NCI-H2081 (cell line): ENCODE data around the gene PDSS2.
A peak's percentile ranks its signal among the peaks of the same experiment; 100 is the strongest.
"Not testable (repeated sequence)": the region's sequence is repeated elsewhere in the genome, so short reads cannot be mapped to it uniquely, and the experiment has no call there.

Experiments
- DNase-seq, 2 experiments: peaks; one replicate each; lab custom pipeline; 2025; lab: John Stamatoyannopoulos, UW

The PDSS2 gene

DNA sequence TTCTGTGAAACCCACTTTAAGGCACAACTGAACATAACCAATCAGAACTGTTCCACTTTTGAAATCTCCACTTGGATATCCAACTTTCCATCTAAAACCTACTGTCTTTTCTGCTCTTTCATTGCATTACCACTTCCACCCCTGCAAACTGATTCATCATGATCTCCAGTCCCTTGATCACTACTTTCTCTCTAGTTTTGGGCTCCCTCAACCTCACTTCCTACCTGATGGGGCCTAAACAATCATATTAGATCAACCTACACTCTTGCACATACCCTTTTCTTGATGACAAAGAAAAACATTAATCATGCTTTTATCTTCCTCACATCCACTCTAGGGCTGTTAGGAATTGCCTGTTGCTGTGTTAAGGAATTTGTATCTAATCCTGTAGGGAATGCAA is 137.6 kb downstream of the PDSS2 start:
- no peak for DNase-seq

DNA sequence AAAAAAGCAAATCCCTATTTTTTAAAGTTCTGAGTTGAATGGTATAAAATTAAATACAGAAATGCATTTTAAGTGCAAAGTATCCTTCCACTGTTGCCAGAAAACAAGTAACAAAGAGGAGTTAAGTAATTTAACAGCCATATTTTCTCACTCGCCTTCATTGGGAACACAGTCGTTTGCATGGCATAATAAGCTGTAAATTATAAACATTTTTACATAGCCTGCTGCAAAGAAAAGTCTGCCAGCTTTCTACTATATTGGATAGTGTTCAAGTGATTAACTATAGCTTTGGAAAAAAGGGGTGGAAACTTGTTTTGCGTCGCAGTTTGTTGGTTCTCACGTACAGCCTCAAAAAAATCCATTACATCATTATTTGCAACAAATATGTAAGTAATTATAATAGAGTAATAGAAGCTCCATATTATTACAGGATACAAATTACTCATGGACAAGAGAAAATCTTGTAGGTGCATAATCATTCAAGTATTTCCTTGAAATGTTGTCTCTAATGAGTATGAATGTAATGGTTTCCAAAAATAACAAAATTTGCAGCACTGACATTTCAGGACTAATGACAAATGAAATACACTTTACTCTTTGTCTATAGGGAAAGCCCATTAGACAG is 139.3 kb downstream of the PDSS2 start:
- no peak for DNase-seq

DNA sequence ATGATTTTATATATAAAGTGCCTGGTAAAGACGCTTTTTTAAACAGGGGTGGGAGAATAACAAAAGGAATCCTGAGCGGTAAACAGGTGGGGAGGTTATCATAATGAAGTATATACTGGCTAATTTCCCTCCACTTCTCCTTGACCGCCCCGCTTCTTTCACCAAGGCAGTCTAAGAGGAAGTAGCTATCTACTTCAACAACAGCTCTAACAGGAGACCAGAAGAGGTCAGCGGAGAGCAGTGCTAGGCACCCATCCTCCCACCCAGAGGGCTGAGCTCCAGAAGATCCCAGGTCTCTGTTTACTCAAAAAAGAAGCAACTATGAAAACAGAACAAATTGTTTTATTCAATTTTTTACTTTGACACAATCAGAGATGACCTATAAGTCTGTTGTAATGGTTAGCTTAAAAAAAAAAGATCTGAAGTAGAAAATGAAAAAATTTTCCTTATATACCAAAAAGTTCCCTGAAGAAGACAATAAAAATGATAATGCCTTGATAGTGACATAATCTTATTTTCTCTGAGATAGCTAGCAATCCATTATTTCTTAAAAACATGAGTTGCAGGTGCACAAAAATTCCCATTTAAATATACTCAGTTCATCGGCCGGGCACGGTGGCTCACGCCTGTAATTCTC is 141.1 kb downstream of the PDSS2 start:
- DNase-seq: peak; percentile 1 to 33

GRCh38 chr6:107315114-107315513 is 144.2 kb downstream of the PDSS2 start:
- no peak for DNase-seq

DNA sequence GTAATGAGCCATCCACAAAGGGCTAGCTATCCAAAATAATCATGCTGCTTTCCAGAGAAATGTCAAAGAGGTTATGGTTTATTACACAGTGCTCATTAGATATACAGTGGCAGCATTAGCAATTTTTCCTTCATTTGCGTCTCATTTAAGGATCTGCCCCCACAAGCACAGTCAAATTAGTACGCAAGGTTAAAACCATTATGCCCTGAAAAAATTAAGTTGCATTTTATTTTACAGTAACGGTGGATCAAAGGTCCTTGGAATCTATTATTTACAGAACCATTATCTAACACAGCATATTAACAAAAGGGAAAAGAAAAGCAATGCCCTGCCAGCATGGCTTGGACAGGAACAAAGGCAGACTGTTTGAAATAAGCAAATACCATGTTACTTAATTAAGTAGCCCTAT is 144.8 kb downstream of the PDSS2 start:
- DNase-seq: peak; percentile 25 to 72

GRCh38 chr6:107313776-107314175 is 145.6 kb downstream of the PDSS2 start:
- DNase-seq: no peak

DNA sequence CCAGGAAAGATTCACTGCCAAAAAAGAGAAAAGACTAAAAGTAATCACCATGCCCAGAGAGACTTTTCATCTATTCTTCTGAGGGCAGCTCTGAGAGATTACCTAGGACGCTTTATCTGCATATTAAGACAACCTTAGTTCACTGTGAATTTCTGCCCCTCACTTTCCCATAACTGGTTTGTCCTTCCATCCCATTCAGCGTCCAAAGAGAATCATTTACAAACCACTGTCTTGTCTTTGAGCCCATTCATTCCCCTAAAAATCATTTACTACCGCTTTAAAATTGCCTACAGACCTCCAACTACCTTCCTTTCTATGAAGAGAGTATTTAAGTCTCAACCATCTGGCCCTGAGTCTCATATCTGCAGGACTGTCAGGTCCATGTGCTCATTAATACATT is 149.0 kb downstream of the PDSS2 start:
- DNase-seq: no peak

- no peak for DNase-seq
Measured at GRCh38 chr6:107308677-107309076, 150.7 kb downstream of the PDSS2 start.

DNA sequence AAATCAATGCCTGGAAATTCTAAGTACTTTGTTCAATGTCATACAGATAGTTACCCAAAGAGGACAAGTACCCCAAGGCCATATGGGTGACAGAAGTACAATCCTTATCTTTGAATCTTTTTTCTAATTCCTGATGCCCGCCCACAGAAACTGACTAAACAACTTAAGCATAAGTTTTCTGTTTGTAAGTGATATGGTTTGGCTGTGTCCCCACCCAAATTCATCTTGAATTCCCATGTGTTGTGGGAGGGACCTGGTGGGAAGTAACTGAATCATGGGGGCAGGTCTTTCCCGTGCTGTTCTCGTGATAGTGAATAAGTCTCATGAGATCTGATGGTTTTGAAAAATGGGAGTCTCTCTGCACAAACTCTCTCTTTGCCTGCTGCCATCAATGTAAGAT is 153.4 kb downstream of the PDSS2 start:
- DNase-seq: not testable (repeated sequence)

- no peak for DNase-seq
Measured at GRCh38 chr6:107305391-107305790, 154.0 kb downstream of the PDSS2 start.

DNA sequence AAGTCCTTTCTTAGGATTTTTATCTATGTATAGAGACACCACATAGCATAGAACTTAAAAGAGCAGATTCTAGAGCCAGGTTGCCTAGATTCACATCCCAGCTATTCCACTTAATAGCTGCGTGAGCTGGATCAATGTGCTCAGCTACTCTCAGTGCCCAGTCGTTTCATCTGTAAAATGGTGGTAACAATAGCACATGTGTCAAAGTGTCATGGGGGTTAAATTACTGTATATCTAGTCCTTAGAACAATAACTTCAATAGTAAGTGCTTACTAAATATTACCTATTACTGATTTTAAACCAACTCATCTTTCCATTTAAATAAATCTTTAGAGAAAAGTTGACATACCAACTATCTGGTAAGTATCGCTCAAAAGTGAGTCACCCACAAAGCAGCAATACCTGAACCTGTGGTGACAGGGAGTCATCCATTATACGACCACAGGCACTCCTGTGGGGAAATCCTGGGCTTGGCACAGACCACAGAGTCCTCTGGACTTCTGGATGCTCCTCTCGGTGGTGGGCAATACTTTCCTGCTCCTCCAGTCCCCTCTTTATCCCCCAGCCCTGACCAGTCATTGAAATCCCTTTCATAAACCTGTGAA is 154.8 kb downstream of the PDSS2 start:
- no peak for DNase-seq

GRCh38 chr6:107293350-107293749 is 166.0 kb downstream of the PDSS2 start:
- no peak for DNase-seq

- DNase-seq: no peak
Measured at GRCh38 chr6:107292715-107293271, 166.6 kb downstream of the PDSS2 start.

DNA sequence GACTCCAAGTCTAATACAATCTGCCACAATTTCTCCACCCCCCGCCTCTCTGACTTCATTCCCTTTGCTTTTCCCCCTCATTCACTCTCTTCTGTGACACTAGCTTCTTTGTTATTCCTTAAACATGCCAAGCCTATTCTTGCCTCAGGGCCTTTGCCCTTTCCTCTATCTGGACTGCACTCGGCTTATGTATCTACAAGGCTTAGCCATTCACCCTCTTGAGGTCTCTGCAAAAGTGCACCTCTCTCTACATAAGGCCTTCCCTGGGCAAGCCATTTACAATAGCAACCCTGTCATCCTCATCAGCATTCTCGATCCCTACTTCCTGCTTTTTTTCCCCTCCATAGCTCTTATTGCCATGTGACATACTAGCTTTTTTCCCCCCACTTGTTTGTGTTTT is 168.9 kb downstream of the PDSS2 start:
- no peak for DNase-seq

GRCh38 chr6:107289258-107289657 is 170.1 kb downstream of the PDSS2 start:
- not testable (repeated sequence) for DNase-seq

DNA sequence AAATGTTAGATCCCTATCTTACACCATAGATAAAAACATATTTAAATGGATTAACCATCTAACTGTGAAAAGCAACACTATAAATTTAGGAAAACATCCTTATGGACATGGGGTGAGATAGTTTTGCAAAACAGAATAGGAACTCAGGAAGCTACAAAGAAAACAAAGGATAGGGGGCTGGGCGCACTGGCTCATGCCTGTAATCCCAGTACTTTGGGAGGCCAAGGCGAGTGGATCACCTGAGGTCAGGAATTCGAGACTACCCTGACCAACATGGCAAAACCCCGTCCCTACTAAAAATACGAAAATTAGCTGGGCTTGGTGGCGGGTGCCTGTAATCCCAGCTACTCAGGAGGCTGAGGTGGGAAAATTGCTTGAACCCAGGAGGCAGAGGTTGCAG is 173.7 kb downstream of the PDSS2 start:
- DNase-seq: not testable (repeated sequence)

DNA sequence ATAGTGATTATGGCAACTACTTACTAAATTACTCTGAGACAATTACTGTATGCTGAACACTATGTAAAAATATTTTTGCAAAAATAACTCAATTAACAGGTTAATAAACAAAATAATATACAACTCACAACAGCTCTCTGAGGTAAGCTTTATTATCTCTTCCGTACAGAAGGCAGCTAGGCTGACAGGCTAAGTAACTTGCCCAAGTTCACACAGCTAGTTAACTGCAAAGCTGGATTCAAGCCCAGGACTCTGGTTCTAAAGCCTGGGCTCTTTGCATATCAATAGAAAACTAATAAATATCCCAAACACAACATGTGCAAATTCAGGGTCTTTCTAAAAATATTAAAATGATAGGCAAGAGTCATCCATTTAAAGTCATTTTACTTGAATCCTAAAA is 174.6 kb downstream of the PDSS2 start:
- no peak for DNase-seq

DNA sequence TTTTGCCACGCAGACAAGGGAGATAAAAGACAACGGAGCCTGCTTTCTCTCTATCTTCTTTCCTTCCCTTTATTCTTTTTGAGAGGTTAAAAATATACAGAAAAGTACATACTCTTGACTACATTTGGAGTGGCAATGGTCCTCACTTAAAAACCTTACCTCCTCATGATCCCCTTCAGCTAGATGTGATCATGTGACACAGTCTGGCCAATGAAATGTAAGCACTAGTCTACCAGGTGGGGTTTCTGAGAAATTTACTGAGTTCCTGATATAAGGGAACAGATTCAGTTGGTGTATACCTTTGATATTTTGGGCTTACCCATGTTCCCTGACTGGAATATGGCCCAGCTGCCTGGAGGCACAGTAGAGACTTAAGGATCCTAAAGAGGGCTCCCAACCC is 178.6 kb downstream of the PDSS2 start:
- DNase-seq: no peak

DNA sequence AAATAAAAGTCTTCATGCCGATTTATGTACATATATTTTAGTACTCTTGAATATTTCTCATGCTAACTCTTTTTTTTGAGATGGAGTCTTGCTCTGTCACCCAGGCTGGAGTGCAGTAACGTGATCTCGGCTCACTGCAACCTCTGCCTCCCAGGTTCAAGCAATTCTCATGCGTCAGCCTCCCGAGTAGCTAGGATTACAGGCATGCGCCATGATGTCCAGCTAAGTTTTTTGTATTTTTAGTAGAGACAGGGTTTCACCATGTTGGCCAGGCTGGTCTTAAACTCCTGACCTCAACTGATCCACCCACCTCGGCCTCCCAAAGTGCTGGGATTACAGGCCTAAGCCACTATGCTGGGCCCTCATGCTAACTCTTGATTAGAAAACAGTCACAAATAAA is 179.4 kb downstream of the PDSS2 start:
- not testable (repeated sequence) for DNase-seq

DNA sequence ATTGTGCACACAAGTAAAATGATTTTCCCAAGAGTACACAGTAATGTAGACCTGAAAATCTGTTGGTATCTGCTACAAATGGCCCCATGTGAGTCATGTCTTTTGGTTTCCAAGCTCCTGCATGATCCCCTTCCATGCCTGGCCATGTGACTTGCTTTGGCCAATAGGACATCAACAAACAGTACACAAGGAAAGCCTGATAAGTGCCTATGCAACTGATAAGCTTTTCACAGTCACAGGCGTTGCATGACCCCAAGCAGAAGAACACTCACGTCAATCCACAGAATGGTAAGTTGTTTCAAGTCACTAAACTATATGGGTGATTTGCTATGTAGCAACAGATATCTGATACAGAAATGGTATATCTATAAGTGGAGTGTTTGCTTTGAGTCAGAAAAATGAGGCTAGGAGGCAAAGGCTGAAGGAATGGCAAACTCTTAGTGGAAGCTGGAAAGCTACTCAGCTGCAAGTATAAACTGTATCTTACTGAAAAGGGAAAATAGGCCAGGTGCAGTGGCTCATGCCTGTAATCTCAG is 184.0 kb downstream of the PDSS2 start:
- DNase-seq: no peak

DNA sequence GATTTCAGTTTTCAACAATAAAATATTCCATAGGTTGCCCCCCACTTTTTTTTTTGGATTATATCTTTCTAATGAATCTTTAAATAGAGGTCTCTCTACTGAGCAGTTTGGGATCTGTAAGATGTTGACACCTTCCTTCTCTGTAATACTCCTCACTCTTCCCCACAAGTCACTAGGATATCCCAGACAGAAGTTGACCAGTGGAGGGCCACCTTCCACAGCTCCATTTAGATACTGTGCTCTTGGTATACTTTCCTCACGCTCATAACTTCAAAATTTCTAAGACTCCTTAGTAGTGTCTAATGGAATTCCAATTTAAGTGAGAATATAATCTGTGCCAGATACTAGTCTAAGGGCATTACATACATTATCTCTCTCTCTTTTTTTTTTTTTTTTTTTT is 185.1 kb downstream of the PDSS2 start:
- DNase-seq: no peak

DNA sequence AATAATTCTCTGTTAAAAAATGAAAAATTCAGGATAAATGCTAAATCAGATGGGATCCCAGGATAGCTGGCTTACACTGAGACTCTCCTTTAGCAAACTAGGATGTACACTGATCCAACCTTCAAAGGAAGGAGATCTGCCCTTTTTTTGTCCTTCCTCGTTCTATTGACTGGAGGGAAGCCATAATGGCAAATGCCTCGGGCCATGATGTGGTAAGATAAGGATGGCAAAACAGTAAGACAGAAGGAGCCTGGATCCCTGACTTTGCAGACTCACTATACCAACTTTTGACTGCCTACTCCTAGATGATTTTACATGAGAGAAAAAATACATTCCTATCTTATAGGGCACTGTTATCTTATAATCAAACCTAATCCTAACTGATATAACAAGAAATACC is 187.1 kb downstream of the PDSS2 start:
- no peak for DNase-seq

GRCh38 chr6:107271208-107271790 is 188.1 kb downstream of the PDSS2 start:
- no peak for DNase-seq
